ES-I3 (cell line): Measurements from ENCODE around the gene LTO1.

Experiments used
- H3K36me3 ChIP-seq: 2 replicates; pipeline ENCODE4 v1.6.1; 2013; ENCODE audit warnings: mild to moderate bottlenecking, low read length, control low read depth, moderate library complexity; ENCODE audit not compliant: insufficient read depth
- H3K4me1 ChIP-seq: 2 replicates; pipeline ENCODE4 v1.6.1; 2013; ENCODE audit warnings: mild to moderate bottlenecking, control low read depth, low read length; ENCODE audit not compliant: insufficient read depth
- H3K9ac ChIP-seq: 2 replicates; pipeline ENCODE4 v1.6.1; 2013; ENCODE audit warnings: low read depth, mild to moderate bottlenecking, low read length, moderate library complexity
- H3K9me3 ChIP-seq: 2 replicates; pipeline ENCODE4 v1.6.1; 2013; ENCODE audit warnings: mild to moderate bottlenecking, low read length, moderate library complexity; ENCODE audit not compliant: control insufficient read depth, insufficient read depth

The LTO1 gene

DNA sequence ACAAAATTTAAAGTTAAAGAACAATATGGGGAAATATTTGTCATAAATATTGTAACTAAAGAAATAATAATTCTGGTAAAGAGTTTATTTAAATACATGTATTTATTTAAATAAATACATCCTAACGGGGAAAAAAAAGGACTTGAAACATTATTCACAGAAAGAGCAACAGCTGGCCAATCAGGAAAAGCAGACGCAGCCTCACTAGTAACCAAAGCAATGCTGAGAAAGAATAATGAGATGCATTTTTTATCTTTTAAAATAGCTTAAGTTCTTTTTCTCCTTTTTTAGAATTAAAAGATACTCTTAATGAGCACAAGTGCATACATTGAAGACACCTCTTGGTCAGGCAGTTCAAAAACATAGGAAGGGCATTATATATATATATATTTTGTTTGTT lies 2.6 kb upstream of the LTO1 start:
- H3K4me1 ChIP-seq = peaks cover 2% of the 10 kb centered on the region; the same call in 1 of the 2 replicates
- H3K36me3 ChIP-seq = no peaks in the 10 kb centered on the region
- no peak overlapping the region for H3K9ac ChIP-seq
- H3K9me3 ChIP-seq = no peaks in the 10 kb centered on the region

- Histone ChIP-seq H3K9me3 (no peaks in the 10 kb centered on the region), H3K36me3 (peaks cover 5% of the 10 kb centered on the region; the same call in 1 of the 2 replicates), H3K4me1 (peaks cover 2% of the 10 kb centered on the region; the same call in 1 of the 2 replicates), H3K9ac (peak overlapping the region; percentile 78)
These were observed 777 bp downstream of the LTO1 start for GRCh38 chr11:69674267-69674885.

GRCh38 chr11:69671734-69672465 lies 3.3 kb downstream of the LTO1 start:
- H3K4me1 ChIP-seq = peaks cover 2% of the 10 kb centered on the region; the same call in 1 of the 2 replicates
- H3K9ac ChIP-seq = no peak overlapping the region
- no peaks in the 10 kb centered on the region for H3K9me3 ChIP-seq
- H3K36me3 ChIP-seq = peaks cover 5% of the 10 kb centered on the region; the same call in 1 of the 2 replicates

DNA sequence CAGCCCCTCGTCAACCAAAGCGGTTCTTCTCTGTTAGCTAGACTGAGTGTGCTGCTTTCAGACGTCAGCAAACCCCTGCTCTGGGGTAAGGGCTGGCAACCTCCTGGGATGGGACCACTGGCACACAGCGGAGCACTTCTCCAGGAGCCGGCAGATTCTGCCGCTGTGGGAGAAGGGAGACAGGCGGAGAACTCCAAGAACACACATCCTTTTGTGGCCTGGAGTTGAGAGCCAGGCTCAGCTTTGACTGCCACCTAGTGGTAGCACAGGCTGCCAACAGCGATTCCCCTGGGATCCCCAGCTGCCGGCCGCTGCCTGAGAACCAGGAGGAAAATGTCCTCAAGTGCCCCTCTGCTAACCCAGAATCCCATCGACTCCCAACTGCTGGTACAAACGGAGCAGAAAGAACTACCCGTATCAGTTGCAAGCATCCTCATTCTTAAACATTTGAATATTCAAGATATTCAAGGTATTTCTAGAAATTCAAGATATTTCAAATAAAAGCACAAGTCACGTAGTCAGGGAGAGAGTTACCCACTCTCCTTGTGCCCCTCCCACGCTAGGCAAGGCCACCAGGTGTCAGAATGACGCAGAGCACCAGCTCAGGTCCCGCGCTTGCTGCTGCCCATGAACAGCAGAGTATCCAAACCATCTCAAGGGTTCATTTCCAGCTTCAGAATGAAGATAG lies 4.9 kb downstream of the LTO1 start:
- H3K36me3 ChIP-seq = peaks cover 5% of the 10 kb centered on the region; the same call in 1 of the 2 replicates
- H3K9ac ChIP-seq = no peak overlapping the region
- peaks cover 2% of the 10 kb centered on the region; the same call in 1 of the 2 replicates for H3K4me1 ChIP-seq
- H3K9me3 ChIP-seq = no peaks in the 10 kb centered on the region

DNA sequence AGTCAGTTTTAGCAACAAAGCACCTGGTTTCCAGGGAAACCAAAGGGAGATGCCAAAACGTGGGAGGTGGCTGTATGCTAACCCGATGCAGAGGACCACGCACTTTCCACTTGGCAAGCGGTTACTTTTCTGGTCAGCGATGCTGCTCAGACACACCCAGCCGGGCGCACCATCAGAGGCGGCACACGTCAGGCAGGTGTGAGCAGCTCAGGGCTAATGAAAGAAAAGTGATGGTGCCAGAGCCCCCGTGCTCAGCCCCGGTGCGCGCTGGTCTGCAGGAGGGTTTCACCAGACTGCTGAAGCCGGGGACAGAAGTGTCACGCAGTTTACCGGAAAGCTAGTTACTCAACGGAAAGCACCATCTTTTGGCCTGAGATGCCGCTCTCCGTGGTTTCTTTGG lies 5.7 kb downstream of the LTO1 start:
- Histone ChIP-seq H3K4me1 (peaks cover 2% of the 10 kb centered on the region; the same call in 1 of the 2 replicates), H3K9me3 (no peaks in the 10 kb centered on the region), H3K36me3 (peaks cover 7% of the 10 kb centered on the region), H3K9ac (no peak overlapping the region)

- peaks cover 7% of the 10 kb centered on the region for H3K36me3 ChIP-seq
- no peaks in the 10 kb centered on the region for H3K4me1 ChIP-seq
- no peaks in the 10 kb centered on the region for H3K9me3 ChIP-seq
- no peak overlapping the region for H3K9ac ChIP-seq
These were observed 7.2 kb downstream of the LTO1 start for GRCh38 chr11:69667619-69668604.

- no peaks in the 10 kb centered on the region for H3K9me3 ChIP-seq
- H3K4me1 ChIP-seq = no peaks in the 10 kb centered on the region
- peaks cover 7% of the 10 kb centered on the region for H3K36me3 ChIP-seq
- no peak overlapping the region for H3K9ac ChIP-seq
These were observed 8.2 kb downstream of the LTO1 start for GRCh38 chr11:69666752-69667536.

- Histone ChIP-seq H3K4me1 (no peaks in the 10 kb centered on the region), H3K36me3 (peaks cover 2% of the 10 kb centered on the region), H3K9me3 (no peaks in the 10 kb centered on the region), H3K9ac (no peak overlapping the region)
These were observed 8.9 kb downstream of the LTO1 start for GRCh38 chr11:69666261-69666660.

DNA sequence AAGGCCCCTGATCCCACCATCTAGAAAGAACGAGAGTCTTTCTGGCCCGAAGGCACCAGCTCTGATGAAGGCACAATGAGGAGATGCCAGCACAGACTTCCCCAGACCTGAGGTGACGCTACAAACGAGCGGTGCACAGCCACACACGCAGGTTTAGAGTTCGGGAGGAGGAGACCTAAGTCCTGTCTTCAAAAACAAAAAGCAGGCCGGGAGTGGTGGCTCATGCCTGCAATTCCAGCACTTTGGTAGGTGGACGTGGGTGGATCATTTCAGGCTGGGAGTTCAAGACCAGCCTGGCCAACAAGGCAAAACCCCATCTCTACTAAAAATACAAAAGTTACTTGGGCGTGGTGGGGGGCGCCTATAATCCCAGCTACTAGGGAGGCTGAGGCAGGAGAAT lies 9.5 kb downstream of the LTO1 start:
- Histone ChIP-seq H3K9me3 (no peaks in the 10 kb centered on the region), H3K9ac (no peak overlapping the region), H3K4me1 (no peaks in the 10 kb centered on the region), H3K36me3 (peaks cover 2% of the 10 kb centered on the region; the same call in 1 of the 2 replicates)

- peaks cover 2% of the 10 kb centered on the region; the same call in 1 of the 2 replicates for H3K36me3 ChIP-seq
- no peak overlapping the region for H3K9ac ChIP-seq
- no peaks in the 10 kb centered on the region for H3K9me3 ChIP-seq
- no peaks in the 10 kb centered on the region for H3K4me1 ChIP-seq
These were observed 10.3 kb downstream of the LTO1 start for GRCh38 chr11:69664901-69665300.

DNA sequence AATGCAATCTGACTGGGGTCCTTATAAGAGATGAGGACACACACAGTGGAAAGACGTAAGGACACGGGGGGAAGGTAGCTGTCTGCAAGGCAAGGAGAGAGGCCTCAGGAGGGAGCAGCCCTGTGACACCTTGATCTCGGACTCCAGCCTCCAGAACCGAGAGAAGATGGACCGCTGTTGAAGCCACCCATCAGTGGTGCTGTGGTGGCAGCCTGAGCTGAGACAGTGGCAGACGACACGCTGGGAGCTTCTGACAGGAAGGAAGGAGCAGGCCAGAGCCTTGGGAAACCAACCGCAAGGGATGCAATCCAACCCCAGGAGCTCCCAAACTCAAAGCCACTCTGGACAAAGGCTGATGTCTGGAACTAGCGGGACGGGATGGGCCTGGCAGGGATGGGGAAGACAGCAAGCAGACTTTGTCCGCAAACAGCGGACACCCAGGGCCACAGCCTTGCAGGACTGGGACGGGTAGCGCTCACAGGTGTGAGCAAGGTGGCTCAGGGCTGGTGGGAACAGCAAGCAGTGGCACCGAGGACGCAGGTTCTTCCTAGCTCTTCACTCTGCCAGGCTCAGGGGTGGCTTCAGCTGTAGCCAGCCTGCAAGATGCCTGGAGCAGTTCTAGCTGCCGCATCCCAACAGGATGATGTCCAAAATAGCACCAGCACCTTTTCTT lies 10.9 kb downstream of the LTO1 start:
- no peaks in the 10 kb centered on the region for H3K4me1 ChIP-seq
- H3K9ac ChIP-seq = no peak overlapping the region
- H3K36me3 ChIP-seq = peaks cover 2% of the 10 kb centered on the region; the same call in 1 of the 2 replicates
- no peaks in the 10 kb centered on the region for H3K9me3 ChIP-seq

GRCh38 chr11:69663326-69663725 lies 11.8 kb downstream of the LTO1 start:
- Histone ChIP-seq H3K9ac (no peak overlapping the region), H3K36me3 (peaks cover 2% of the 10 kb centered on the region; the same call in 1 of the 2 replicates), H3K4me1 (peaks cover 6% of the 10 kb centered on the region), H3K9me3 (no peaks in the 10 kb centered on the region)

DNA sequence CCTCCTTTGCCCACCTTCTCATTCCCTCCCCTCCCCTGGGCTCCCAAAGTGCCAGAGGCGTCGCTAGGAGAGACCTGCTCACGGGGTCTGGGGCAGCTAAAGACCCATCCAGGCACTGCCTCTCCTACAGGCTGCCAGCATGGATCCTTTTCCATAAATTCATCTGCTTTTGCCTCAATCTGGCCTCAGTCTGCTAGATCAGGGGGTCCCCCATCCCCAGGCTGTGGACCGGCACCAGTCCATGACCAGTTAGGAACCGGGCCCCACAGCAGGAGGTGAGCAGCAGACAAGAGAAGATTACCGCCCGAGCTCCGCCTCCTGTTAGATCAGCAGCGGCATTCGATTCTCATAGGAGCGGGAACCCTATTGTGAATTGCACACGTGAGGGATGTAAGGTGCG lies 12.3 kb downstream of the LTO1 start:
- Histone ChIP-seq H3K9ac (no peak overlapping the region), H3K36me3 (peaks cover 2% of the 10 kb centered on the region; the same call in 1 of the 2 replicates)

More for the DNA sequence above, 12.3 kb downstream of the LTO1 start:
- H3K4me1 ChIP-seq = peaks cover 10% of the 10 kb centered on the region
- H3K9me3 ChIP-seq = no peaks in the 10 kb centered on the region
